K562 (cell line): Measurements from ENCODE around the gene SORCS1. TPM values are rescaled to one million over a fixed set of nuclear protein-coding genes. Genes with fewer than 3 reads are reported as not detected.

ENCODE experiments used
- ATAC-seq: fragments of 200-7000 bp; cut with Tn5 transposase; 3 replicates; pipeline ENCODE4 v1.9.1; 2020; ENCODE audit warnings: moderate library complexity
- BruUV-seq: library from RNA; stranded (reverse); fragments of 400-500 nt; replicated peaks from 2 replicates; lab custom pipeline; 2021; lab: Mats Ljungman, UMichigan
- CTCF ChIA-PET: fragments of 300-600 bp; formaldehyde crosslinking; extraction: SDS; loops from one replicate; lab custom pipeline; 2021; ENCODE audit warnings: low intra/inter-chr PET ratio; lab: Yijun Ruan, JAX
- POLR2A ChIA-PET: fragments of 300-600, 350-650 bp; sonication (Branson Sonifier 250); formaldehyde crosslinking; extraction: SDS; loops from one replicate; lab custom pipeline; 2021; ENCODE audit warnings: antibody characterized with exemption, inconsistent platforms; lab: Yijun Ruan, JAX
- DNase-seq, 4 experiments: peaks; one replicate each; pipeline versions ENCODE4 v3.0.0 to v3.0.0-alpha.2; 2011 to 2018; ENCODE audit warnings: low spot score in 3 of 4, mixed read lengths in 3 of 4; ENCODE audit errors: extremely low read depth in 1 of 4
- FAIRE-seq: peaks from 2 replicates; lab custom pipeline; 2011; peaks lifted over from hg19 to GRCh38; lab: Jason Lieb, UNC
- H2AFZ ChIP-seq: 2 replicates; pipeline ENCODE4 v1.6.0; 2011; ENCODE audit warnings: low read depth, low read length, control low read depth, inconsistent platforms
- H3K27ac ChIP-seq: fragments of 200-600 bp; 3 replicates; pipeline ENCODE4 v1.8.0; 2011; ENCODE audit warnings: low read depth, mild to moderate bottlenecking, control low read depth, inconsistent platforms, low read length, moderate library complexity, mixed read lengths; ENCODE audit errors: extremely low read depth
- H3K27me3 ChIP-seq, 2 experiments: fragments of 300-600 bp in 1 of 2; 2 replicates in 1 of 2; 3 replicates in 1 of 2; pipeline versions ENCODE4 v1.6.0 to v1.8.0; 2011; ENCODE audit warnings: inconsistent platforms in 2 of 2, low read length in 2 of 2, mild to moderate bottlenecking in 1 of 2, mixed read lengths in 1 of 2, moderate library complexity in 1 of 2; ENCODE audit not compliant: control insufficient read depth in 2 of 2, insufficient read depth in 2 of 2
- H3K36me3 ChIP-seq: fragments of 300-600 bp; 3 replicates; pipeline ENCODE4 v1.8.0; 2011; ENCODE audit warnings: mild to moderate bottlenecking, low read length, inconsistent platforms; ENCODE audit not compliant: control insufficient read depth, insufficient read depth
- H3K4me1 ChIP-seq, 2 experiments: fragments of 200-600 bp in 1 of 2; replicated peaks in 1 of 2; 2 replicates in 1 of 2; 3 replicates in 1 of 2; pipeline versions ENCODE4 v1.5.1 to v1.8.0; 2011; ENCODE audit warnings: inconsistent platforms in 2 of 2, low read length in 2 of 2, mild to moderate bottlenecking in 1 of 2, mixed read lengths in 1 of 2, moderate library complexity in 1 of 2; ENCODE audit not compliant: control insufficient read depth in 2 of 2, insufficient read depth in 2 of 2
- H3K4me2 ChIP-seq: 2 replicates; pipeline ENCODE4 v1.6.1; 2011; ENCODE audit warnings: low read length, control low read depth, inconsistent platforms, mixed read lengths; ENCODE audit not compliant: insufficient read depth
- H3K4me3 ChIP-seq: fragments of 200-600 bp; sonication (generic), shearing (Covaris generic); 2 replicates; pipeline ENCODE4 v1.5.1; 2016; ENCODE audit warnings: control low read depth, inconsistent platforms
- H3K79me2 ChIP-seq: fragments of 200-600 bp; 3 replicates; pipeline ENCODE4 v1.8.0; 2011; ENCODE audit warnings: low read length, inconsistent platforms; ENCODE audit not compliant: control insufficient read depth, insufficient read depth
- H3K9ac ChIP-seq, 2 experiments: 2 replicates each; pipeline versions ENCODE4 v1.6.0 to v1.6.1; 2011; ENCODE audit warnings: low read depth in 2 of 2, low read length in 2 of 2, control low read depth in 1 of 2, inconsistent platforms in 1 of 2, mild to moderate bottlenecking in 1 of 2, mixed read lengths in 1 of 2; ENCODE audit not compliant: insufficient read depth in 1 of 2
- H3K9me1 ChIP-seq: one replicate; pipeline ENCODE4 v1.6.0; 2011; ENCODE audit warnings: inconsistent platforms, mild to moderate bottlenecking, low read length, moderate library complexity; ENCODE audit not compliant: control insufficient read depth, insufficient read depth
- H3K9me3 ChIP-seq: replicated peaks from 2 replicates; pipeline ENCODE4 v1.5.1; 2011; ENCODE audit warnings: low read depth, low read length, inconsistent platforms; ENCODE audit not compliant: control insufficient read depth, insufficient read depth
- H4K20me1 ChIP-seq: replicated peaks from 2 replicates; pipeline ENCODE4 v1.6.1; 2011; ENCODE audit warnings: low read length, inconsistent platforms, mixed read lengths; ENCODE audit not compliant: control insufficient read depth, insufficient read depth
- DNMT1 ChIP-seq: fragments of 450-650 bp; IDR thresholded peaks from 2 replicates; pipeline ENCODE4 v1.6.1; 2016; ENCODE audit warnings: antibody characterized with exemption, mild to moderate bottlenecking
- E2F3 ChIP-seq: fragments of 250-450 bp; sonication (Bioruptor Pico); IDR thresholded peaks from 2 replicates; pipeline ENCODE4 v1.4.0; 2020; ENCODE audit warnings: mild to moderate bottlenecking
- KAT2B ChIP-seq: IDR thresholded peaks from one replicate; pipeline ENCODE4 v1.6.1; 2012; ENCODE audit warnings: low read depth, mild to moderate bottlenecking, control low read depth, inconsistent platforms, low read length, moderate library complexity
- MAFG ChIP-seq: fragments of 450-650 bp; conservative IDR thresholded peaks from 2 replicates; pipeline ENCODE4 v1.6.1; 2016; ENCODE audit warnings: missing genetic modification characterization, missing compliant biosample characterization
- ZNF146 ChIP-seq: IDR thresholded peaks from one replicate; pipeline ENCODE4 v1.6.1; 2018; ENCODE audit warnings: missing compliant biosample characterization; ENCODE audit not compliant: unreplicated experiment
- ZNF217 ChIP-seq: sonication (generic); formaldehyde crosslinking; IDR thresholded peaks from 2 replicates; pipeline ENCODE4 v1.8.0; 2022; ENCODE audit warnings: mild to moderate bottlenecking, missing genetic modification reagents
- WGBS: fragments of 100-300 bp; shearing (Covaris generic); methylation state at CpG from one replicate; pipeline ENCODE4 v1.1.6; 2016; ENCODE audit warnings: low coverage, mixed read lengths; ENCODE audit not compliant: insufficient coverage; ENCODE audit errors: missing lambda C conversion rate; 5-methylcytosine and 5-hydroxymethylcytosine counted together
- in situ Hi-C: fragments of 300-500 bp; cut with MboI; formaldehyde crosslinking; loops from 4 replicates; pipeline ENCODE4 v1.15.0; 2018; ENCODE audit warnings: inconsistent platforms, mixed read lengths
- intact Hi-C: fragments of 100-400 bp; cut with micrococcal nuclease; formaldehyde crosslinking; loops from 2 replicates; pipeline ENCODE4 v1.14.2; 2022
- polyA plus RNA-seq, 8 experiments: library from polyadenylated mRNA; depleted of rRNA in 4 of 8; stranded (reverse) in 5 of 8; unstranded in 3 of 8; fragments of >200 nt; fragmentation: Nextera tagmentation in 2 of 8; fragmentation: Illumina TruSeq in 1 of 8; extraction: Ambion mirVana in 2 of 8; extraction: Trizol in 1 of 8; gene quantifications; 2 replicates each; pipeline versions ENCODE4 v1.2.1 to v1.2.3, GENCODE V29; 2011 to 2014; ENCODE audit warnings: inconsistent platforms in 1 of 8, missing spikeins in 1 of 8
- total RNA-seq, 7 experiments: library from RNA; depleted of rRNA in 6 of 7; stranded (reverse); fragments of >200 nt in 6 of 7; fragmentation: Illumina TruSeq in 2 of 7; extraction: Trizol in 2 of 7; gene quantifications; 2 replicates each; pipeline versions ENCODE4 v1.2.1 to v1.2.3, GENCODE V29; 2011 to 2021; ENCODE audit warnings: low replicate concordance in 1 of 7
- TF ChIP-seq, protein P1 (sequence below): fragments of 450-650 bp; formaldehyde crosslinking; IDR thresholded peaks from 2 replicates; pipeline ENCODE4 v1.4.0; 2020; ENCODE audit warnings: mild to moderate bottlenecking, moderate library complexity
- TF ChIP-seq, protein P2 (sequence below): sonication (generic); formaldehyde crosslinking; IDR thresholded peaks from 2 replicates; pipeline ENCODE4 v1.8.1; 2023; ENCODE audit warnings: missing genetic modification reagents, mild to moderate bottlenecking, borderline replicate concordance
- TF ChIP-seq, protein P3 (sequence below): IDR thresholded peaks from 3 replicates; pipeline ENCODE4 v1.6.1; 2011; ENCODE audit warnings: borderline replicate concordance, mild to moderate bottlenecking; ENCODE audit not compliant: insufficient read length, insufficient read depth
- TF ChIP-seq, protein P4 (sequence below): fragments of 250-450 bp; sonication (Bioruptor Pico); IDR thresholded peaks from 2 replicates; pipeline ENCODE4 v1.8.0; 2021; ENCODE audit warnings: mild to moderate bottlenecking, moderate library complexity
- TF ChIP-seq, protein P5 (sequence below): sonication (generic); formaldehyde crosslinking; IDR thresholded peaks from 2 replicates; pipeline ENCODE4 v1.8.1; 2023; ENCODE audit warnings: mild to moderate bottlenecking, missing genetic modification reagents

The SORCS1 gene
- total and polyA plus RNA-seq, 9 of the 15 experiments (the other 6 are each of a cell fraction or from before 2014, with no cell fraction given) = 1.5 to 3.9 (median 2.7) TPM

DNA sequence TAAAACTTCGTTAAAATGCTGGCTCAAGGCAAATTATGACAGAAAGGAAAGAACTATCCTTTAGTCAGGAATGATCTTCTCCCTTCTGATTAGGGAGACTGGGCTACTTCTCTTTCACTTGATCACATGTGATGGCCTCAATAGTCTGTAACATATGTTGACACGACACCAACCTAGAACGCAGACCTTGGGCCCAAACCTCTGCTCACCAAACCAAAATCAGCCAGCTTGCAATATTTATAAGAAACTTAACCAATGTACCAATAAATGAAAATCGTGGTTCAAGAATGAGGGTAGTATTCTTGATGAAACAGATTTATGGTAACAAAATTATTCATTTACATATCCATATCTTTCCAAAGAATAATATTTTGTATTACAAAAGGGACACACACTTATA lies 361.6 kb downstream of the SORCS1 start:
- 13% methylated on average over 4 of the region's 4 CpGs for WGBS
- no peak overlapping the region for H3K4me3 ChIP-seq
- TF ChIP-seq E2F3 (CRISPR knock-in tag) = no peak
- TF ChIP-seq ZNF217 = no peak
- TF ChIP-seq, protein P1, sequence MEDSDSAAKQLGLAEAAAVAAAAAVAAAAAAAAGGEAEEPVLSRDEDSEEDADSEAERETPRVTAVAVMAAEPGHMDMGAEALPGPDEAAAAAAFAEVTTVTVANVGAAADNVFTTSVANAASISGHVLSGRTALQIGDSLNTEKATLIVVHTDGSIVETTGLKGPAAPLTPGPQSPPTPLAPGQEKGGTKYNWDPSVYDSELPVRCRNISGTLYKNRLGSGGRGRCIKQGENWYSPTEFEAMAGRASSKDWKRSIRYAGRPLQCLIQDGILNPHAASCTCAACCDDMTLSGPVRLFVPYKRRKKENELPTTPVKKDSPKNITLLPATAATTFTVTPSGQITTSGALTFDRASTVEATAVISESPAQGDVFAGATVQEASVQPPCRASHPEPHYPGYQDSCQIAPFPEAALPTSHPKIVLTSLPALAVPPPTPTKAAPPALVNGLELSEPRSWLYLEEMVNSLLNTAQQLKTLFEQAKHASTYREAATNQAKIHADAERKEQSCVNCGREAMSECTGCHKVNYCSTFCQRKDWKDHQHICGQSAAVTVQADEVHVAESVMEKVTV = no peak
- TF ChIP-seq ZNF146 = no peak
- TF ChIP-seq, protein P2, sequence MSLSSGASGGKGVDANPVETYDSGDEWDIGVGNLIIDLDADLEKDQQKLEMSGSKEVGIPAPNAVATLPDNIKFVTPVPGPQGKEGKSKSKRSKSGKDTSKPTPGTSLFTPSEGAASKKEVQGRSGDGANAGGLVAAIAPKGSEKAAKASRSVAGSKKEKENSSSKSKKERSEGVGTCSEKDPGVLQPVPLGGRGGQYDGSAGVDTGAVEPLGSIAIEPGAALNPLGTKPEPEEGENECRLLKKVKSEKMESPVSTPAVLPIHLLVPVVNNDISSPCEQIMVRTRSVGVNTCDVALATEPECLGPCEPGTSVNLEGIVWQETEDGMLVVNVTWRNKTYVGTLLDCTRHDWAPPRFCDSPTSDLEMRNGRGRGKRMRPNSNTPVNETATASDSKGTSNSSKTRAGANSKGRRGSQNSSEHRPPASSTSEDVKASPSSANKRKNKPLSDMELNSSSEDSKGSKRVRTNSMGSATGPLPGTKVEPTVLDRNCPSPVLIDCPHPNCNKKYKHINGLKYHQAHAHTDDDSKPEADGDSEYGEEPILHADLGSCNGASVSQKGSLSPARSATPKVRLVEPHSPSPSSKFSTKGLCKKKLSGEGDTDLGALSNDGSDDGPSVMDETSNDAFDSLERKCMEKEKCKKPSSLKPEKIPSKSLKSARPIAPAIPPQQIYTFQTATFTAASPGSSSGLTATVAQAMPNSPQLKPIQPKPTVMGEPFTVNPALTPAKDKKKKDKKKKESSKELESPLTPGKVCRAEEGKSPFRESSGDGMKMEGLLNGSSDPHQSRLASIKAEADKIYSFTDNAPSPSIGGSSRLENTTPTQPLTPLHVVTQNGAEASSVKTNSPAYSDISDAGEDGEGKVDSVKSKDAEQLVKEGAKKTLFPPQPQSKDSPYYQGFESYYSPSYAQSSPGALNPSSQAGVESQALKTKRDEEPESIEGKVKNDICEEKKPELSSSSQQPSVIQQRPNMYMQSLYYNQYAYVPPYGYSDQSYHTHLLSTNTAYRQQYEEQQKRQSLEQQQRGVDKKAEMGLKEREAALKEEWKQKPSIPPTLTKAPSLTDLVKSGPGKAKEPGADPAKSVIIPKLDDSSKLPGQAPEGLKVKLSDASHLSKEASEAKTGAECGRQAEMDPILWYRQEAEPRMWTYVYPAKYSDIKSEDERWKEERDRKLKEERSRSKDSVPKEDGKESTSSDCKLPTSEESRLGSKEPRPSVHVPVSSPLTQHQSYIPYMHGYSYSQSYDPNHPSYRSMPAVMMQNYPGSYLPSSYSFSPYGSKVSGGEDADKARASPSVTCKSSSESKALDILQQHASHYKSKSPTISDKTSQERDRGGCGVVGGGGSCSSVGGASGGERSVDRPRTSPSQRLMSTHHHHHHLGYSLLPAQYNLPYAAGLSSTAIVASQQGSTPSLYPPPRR (CRISPR knock-in tag) = no peak
- TF ChIP-seq KAT2B = no peak
- TF ChIP-seq, protein P3, sequence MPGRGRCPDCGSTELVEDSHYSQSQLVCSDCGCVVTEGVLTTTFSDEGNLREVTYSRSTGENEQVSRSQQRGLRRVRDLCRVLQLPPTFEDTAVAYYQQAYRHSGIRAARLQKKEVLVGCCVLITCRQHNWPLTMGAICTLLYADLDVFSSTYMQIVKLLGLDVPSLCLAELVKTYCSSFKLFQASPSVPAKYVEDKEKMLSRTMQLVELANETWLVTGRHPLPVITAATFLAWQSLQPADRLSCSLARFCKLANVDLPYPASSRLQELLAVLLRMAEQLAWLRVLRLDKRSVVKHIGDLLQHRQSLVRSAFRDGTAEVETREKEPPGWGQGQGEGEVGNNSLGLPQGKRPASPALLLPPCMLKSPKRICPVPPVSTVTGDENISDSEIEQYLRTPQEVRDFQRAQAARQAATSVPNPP = no peak
- TF ChIP-seq, protein P4, sequence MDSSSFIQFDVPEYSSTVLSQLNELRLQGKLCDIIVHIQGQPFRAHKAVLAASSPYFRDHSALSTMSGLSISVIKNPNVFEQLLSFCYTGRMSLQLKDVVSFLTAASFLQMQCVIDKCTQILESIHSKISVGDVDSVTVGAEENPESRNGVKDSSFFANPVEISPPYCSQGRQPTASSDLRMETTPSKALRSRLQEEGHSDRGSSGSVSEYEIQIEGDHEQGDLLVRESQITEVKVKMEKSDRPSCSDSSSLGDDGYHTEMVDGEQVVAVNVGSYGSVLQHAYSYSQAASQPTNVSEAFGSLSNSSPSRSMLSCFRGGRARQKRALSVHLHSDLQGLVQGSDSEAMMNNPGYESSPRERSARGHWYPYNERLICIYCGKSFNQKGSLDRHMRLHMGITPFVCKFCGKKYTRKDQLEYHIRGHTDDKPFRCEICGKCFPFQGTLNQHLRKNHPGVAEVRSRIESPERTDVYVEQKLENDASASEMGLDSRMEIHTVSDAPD (CRISPR knock-in tag) = no peak
- TF ChIP-seq MAFG (tag) = no peak
- TF ChIP-seq, protein P5, sequence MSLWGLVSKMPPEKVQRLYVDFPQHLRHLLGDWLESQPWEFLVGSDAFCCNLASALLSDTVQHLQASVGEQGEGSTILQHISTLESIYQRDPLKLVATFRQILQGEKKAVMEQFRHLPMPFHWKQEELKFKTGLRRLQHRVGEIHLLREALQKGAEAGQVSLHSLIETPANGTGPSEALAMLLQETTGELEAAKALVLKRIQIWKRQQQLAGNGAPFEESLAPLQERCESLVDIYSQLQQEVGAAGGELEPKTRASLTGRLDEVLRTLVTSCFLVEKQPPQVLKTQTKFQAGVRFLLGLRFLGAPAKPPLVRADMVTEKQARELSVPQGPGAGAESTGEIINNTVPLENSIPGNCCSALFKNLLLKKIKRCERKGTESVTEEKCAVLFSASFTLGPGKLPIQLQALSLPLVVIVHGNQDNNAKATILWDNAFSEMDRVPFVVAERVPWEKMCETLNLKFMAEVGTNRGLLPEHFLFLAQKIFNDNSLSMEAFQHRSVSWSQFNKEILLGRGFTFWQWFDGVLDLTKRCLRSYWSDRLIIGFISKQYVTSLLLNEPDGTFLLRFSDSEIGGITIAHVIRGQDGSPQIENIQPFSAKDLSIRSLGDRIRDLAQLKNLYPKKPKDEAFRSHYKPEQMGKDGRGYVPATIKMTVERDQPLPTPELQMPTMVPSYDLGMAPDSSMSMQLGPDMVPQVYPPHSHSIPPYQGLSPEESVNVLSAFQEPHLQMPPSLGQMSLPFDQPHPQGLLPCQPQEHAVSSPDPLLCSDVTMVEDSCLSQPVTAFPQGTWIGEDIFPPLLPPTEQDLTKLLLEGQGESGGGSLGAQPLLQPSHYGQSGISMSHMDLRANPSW (CRISPR knock-in tag) = no peak
- no peak for TF ChIP-seq DNMT1

More for the DNA sequence above, 361.6 kb downstream of the SORCS1 start:
- no peak overlapping the region for H2AFZ ChIP-seq
- DNase-seq (no peak), FAIRE-seq (no peak), ATAC-seq (no peak)
- in situ Hi-C loops (no loop called here), intact Hi-C loops (no loop called here)
- CTCF ChIA-PET = no interaction called here
- no peaks in the 10 kb centered on the region for H3K9me1 ChIP-seq
- H3K79me2 ChIP-seq = no peaks in the 10 kb centered on the region
- no peaks in the 10 kb centered on the region for H3K4me1 ChIP-seq
- no TSS peak for BruUV-seq
- H4K20me1 ChIP-seq = no peaks in the 10 kb centered on the region
- no peaks in the 10 kb centered on the region for H3K36me3 ChIP-seq
- no peaks in the 10 kb centered on the region for H3K27me3 ChIP-seq
- H3K9ac ChIP-seq = no peak overlapping the region
- H3K27ac ChIP-seq = no peak overlapping the region
- H3K4me2 ChIP-seq = no peak overlapping the region
- POLR2A ChIA-PET = no interaction called here
- no peaks in the 10 kb centered on the region for H3K9me3 ChIP-seq
